ENCODE measurements around the gene ARHGEF7. TPM values are rescaled to one million over a fixed set of nuclear protein-coding genes. Genes with fewer than 3 reads are reported as not detected.

The ARHGEF7 gene
- total RNA-seq, 1 experiment from 2014 or later = 46.2 TPM

GRCh38 chr13:111304603-111305289 lies 189.6 kb downstream of the ARHGEF7 start:
- Histone ChIP-seq H3K36me3 (ENCODE audit: control insufficient read depth in 1 of 2, insufficient read depth in 2 of 2, low read length in 2 of 2) (peaks cover 21 to 29% of the 10 kb centered on the region in 2 experiments; a peak in 3 of 4 replicates), H4K20me1 (ENCODE audit: insufficient read depth) (no peaks in the 10 kb centered on the region)
- TSS peak; percentile 26 for BruUV-seq (replicated peaks)

More at GRCh38 chr13:111304603-111305289, 189.6 kb downstream of the ARHGEF7 start:
- H3K9ac ChIP-seq (ENCODE audit: low read length) = no peak overlapping the region
- H3K9me2 ChIP-seq (ENCODE audit: insufficient read depth) = no peaks in the 10 kb centered on the region
- H3K27ac ChIP-seq (ENCODE audit: low read depth, low read length) = no peak overlapping the region
- no peaks in the 10 kb centered on the region for H3K4me1 ChIP-seq (ENCODE audit: control insufficient read depth in 1 of 2, insufficient read depth in 2 of 2, low read length in 2 of 2)
- H2AFZ ChIP-seq (ENCODE audit: low read depth, low read length, poor library complexity, severe bottlenecking) = no peak overlapping the region
- H3K27me3 ChIP-seq (ENCODE audit: insufficient read depth, low read length) = no peaks in the 10 kb centered on the region
- no peak for ATAC-seq
- TF ChIP-seq RAD21 (IDR thresholded peaks at IDR 0.05; ENCODE audit: low read depth) (no peak), EGR1 (IDR thresholded peaks at IDR 0.05; ENCODE audit: low read depth) (no peak), FOSL1 (IDR thresholded peaks at IDR 0.05; ENCODE audit: low read depth) (no peak), ZNF274 (IDR thresholded peaks at IDR 0.05; ENCODE audit: low read depth, low read length) (no peak), CBX3 (IDR thresholded peaks at IDR 0.05; ENCODE audit: low read depth) (no peak), CTCF (IDR thresholded peaks at IDR 0.05 in 2 of 3, conservative IDR thresholded peaks at IDR 0.05 in 1 of 3; ENCODE audit: borderline replicate concordance in 1 of 3, insufficient read depth in 1 of 3, low read depth in 2 of 3, low read length in 2 of 3) (no peak)
- DNase-seq (ENCODE audit: low read depth, low spot score) = no peak
- ChIA-PET RAD21 (ENCODE audit: low non-redundant PET in 1 of 2, low total read pairs in 2 of 2, uncharacterized antibody in 2 of 2, unreplicated experiment in 2 of 2) (no interaction called here), POLR2A (no interaction called here), CTCF (no interaction called here)
- no peak overlapping the region for H3K4me2 ChIP-seq (ENCODE audit: low read length)
- no peak overlapping the region for H3K4me3 ChIP-seq (replicated peaks in 1 of 2; ENCODE audit: low read depth in 1 of 2, low read length in 2 of 2)
- no peaks in the 10 kb centered on the region for H3K79me2 ChIP-seq (ENCODE audit: insufficient read depth, low read length)
- H3K9me3 ChIP-seq (ENCODE audit: control insufficient read depth in 1 of 2, insufficient read depth in 1 of 2, low read depth in 1 of 2, low read length in 2 of 2) = no peaks in the 10 kb centered on the region
- intact Hi-C loops (cut with micrococcal nuclease) = no loop called here
